AG08395 (cell line): ENCODE data around the gene DCAF6.
A peak's percentile ranks its signal among the peaks of the same experiment; 100 is the strongest.

Experiments
- DNase-seq: peaks from one replicate; pipeline ENCODE4 v3.0.0; 2012; ENCODE audit warnings: mixed read lengths, low spot score

Gene DCAF6

DNA sequence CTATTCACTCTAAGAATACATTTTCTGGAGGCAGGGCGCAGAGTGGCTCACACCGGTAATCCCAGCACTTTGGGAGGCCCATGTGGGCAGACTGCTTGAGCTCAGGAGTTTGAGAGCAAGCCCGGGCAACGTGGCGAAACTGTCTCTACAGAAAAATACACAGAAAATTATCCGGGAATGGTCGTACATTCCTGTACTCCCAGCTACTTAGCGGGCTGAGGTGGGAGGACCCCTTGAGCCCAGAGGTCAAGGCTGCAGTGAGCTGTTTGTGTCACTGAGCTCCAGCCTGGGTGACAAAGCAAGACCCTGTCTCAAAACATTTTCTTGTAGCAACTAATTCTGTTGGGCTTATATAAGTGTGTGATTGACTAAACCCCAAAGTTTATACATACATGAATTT is 169.8 kb downstream of the DCAF6 start:
- no peak for DNase-seq

DNA sequence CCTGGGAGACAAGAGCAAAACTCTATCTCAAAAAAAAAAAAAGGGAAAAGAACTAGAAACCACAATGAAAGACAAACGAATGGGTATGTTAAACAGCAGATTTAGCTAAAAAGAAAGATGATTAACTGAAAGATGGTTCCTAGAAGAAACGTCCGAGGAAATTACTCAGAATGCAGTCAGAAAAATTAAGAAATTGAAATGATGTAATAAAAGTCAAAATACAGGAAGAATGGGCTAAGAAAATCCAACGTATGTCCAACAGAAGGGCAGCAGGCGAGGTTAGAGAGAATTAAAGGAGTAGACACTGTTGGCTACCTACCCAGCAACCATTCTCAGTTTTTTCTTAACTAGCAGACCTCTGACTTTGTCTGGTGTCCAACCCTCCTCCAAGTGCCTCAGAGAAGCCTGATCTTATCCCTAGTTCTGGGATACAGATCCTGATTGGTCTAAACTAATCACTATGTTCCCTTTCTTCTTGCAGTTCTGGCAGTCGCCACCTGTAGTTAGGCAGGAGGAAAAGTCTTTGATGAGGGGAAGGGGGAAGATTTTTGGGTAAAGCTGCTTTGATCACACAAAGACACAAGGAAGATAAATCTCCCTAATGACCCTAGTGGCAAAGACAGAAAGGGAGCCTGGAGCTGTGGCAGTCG is 174.5 kb downstream of the DCAF6 start:
- no peak for DNase-seq

DNA sequence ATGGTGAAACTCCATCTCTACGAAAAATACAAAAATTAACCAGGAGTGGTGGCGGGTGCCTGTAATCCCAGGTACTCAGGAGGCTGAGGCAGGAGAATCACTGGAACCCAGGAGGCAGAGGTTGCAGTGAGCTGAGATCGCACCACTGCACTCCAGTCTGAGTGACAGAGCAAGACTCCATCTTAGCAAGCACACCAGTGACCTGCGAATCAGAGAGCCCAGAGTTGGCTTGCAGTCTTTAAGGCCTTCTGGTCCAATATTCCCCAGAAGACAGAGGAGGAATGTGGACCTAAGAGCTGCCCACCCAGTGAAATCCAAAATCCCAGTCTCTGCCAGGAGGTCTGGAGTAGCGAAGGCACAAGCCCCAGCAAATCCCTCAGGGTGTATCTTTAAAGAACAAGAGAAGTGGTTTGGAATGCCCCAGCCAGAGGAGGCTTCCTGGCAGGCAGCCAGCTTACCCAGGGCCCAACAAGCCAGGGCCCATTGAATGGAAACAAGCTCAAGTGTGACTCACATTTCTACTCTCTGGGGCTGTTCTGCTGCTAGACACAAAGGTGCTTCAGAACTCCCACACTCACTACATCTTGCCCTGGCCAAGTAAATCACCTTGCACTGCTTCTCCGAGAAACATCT is 176.3 kb downstream of the DCAF6 start:
- DNase-seq, result peak; percentile 52

DNA sequence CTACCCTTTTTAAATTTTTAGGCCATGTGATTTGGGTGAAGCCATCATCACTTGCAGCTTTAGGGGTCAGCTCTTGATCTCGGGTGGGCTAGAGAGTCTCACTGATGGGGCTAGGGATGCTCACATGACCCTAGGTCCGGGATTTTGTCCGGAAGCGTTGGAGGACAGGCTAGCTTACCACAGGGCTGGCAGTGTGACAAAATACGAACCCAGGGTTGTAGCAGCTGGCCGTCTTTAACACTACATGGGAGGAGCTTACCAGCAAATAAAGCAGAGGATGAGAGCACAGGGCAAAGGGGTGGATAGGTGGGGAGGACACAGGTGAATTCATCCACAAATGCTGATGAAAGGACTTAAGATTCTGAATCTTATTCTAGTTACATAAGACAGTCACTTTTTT is 178.4 kb downstream of the DCAF6 start:
- no peak for DNase-seq

DNA sequence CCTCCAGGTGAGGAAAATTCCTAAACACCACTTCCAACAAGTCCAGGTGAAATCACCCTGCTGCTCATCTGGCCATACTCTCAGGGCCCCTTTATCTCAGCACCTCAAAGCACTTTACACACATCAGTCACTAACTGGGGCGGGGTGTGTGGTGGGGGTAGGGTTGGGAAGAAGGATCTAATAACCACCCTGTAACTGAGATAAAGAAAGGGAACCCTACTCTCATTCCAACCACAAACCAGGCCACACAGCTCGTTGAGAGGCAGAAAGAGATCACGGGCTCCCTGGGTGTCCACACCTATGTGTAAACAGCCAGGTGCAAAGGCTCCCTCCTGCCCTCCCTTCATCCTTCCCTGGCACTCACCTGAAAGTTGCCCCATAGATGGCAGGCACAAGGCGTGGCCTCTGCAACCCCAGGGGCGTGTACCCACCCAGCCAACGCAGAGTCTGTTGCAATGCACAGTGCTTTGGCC is 179.9 kb downstream of the DCAF6 start:
- no peak for DNase-seq

DNA sequence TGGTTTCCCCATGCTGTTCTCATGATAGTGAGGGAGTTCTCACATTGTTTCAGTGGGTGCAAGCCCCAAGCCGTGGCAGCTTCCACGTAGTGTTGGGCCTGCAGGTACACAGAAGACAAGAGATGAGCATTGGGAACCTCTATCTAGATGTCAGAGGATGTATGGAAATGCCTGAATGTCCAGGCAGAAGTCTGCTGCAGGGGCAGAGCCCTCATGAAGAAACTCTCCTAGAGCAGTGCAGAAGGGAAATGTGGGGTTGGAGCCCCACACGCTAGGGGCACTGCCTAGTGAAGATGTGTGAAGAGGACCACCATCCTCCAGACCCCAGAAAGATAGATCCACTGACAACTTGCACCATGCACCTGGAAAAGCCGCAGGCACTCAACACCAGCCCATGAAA is 183.3 kb downstream of the DCAF6 start:
- no peak for DNase-seq

DNA sequence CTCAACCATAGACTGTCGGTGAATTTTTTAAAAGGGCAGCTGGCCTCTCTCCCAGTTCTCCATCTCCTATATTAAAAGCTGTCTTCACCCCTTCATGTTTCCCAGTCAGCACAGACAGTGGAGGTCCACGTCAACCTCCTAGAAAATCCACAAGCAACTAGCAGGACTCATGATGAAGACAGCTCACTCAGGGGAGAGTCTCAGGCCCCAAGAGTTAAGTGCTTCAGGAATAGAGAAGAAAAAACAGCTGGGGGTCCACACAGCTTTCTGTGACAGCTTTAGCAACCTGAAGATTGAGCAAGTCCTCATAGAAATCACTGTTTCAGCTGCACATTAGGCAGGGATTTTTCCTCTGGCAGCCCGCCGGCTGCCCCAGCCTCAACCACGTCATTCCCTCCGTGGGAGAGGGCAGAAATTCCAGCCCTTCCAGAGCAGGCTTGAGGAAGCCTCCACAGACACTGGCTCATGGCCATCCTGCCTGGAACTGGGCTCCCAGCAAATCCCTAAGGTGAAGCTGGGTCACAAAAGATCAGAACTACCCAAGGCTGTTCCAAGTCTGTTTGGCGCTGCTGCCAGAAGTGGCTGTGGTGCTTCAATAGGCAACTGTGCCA is 185.0 kb downstream of the DCAF6 start:
- DNase-seq, result peak; percentile 97

DNA sequence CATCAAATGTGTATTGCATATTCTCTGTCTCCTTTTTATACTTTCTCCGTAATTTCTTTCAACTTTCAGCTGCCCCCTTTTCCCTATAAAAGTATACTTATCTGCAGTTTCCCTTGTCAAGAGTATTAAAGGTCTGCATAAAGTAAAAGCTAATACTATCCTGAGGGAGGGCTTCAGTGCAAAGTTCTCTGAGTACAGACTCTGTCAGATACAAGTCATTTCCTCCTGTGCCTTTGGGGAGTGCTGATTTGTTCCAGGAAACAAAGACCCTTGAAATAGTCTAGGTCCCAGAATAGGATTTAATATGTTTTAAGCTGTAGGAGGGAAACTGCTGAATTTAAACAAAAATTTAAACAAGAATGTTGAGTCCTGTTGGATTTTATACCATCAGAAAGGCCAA is 188.6 kb downstream of the DCAF6 start:
- DNase-seq, result no peak
